GM19099 (cell line): ENCODE results near the gene PRPSAP1.

Experiments
- POLR2A ChIP-seq: IDR thresholded peaks from 3 replicates; pipeline ENCODE4 v1.6.1; 2011; ENCODE audit warnings: low read depth; ENCODE audit not compliant: insufficient read length; ENCODE audit errors: extremely low read depth

The PRPSAP1 gene

DNA sequence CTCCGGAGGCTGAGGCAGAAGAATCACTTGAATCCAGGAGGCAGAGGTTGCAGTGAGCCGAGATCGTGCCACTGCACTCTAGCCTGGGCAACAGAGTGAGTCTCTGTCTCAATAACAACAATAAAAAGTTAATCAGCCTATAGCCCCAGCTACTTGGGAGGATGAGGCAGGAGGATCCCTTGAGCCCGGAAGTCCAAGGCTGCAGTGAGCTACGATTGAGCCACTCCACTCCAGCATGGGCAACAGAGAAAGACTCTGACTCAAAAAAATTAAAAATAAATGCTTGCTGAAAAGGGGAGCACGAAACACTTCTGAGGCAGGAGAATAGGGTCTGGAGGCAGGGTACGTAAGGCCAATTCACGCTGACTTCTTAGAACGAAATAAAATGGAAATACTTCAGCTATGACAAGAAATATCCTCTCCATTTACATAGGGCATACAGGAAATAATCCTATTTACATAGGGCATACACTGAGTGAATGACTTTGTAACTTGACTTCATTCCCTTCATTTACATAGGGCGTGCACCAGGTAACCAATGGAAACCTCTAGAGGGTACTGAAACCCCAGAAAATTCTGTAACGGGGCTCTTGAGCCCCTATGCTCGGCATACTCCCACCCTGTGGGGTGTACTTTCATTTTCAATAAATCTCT lies 3.2 kb upstream of the PRPSAP1 start:
- no peak for TF ChIP-seq POLR2A

DNA sequence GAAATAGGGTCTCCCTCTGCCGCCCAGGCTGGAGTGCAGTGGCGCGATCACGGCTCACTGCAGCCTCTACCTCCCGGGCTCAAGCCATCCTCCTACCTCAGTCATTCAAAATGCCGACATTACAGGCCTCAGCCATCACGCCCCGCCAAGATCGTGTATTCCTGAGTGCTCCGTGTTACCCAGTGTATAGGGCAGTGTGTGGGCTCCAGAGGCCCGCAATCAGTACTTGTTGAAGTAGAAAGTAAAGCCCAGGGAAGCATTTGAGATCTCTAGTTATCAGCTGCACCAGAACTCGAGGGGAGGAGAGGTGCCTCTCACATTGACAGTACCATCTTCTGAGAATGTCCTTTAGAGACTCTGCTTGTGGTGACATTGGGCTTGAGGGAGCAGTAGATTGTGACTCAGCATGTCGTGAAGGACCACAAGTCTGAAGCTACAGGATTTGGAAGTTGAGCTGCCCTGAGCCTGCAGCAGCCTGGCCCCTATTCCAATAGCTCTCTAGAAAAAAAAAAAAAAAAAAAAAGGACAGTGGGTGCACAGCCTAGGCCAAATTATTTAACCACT lies 1.1 kb upstream of the PRPSAP1 start:
- no peak for TF ChIP-seq POLR2A

DNA sequence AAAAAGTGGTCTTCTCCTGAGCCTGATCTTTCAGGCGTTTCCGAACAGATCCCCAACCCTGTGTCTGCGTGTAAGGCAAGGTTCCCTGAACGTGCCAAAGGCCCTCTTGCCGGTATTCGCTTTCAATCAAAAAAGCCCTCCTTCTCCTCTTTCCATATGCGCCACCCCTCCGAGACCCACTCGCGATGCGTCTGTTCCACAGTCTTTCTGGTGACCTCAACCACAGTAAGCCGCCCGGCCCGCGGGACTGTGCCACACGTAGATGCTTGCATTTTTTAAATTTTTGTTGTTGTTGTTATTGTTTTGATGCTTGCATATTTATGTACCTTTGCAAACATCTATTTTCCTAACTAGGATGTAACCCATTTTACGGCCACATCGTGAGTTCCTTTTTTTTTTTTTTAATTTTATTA lies 607 bp upstream of the PRPSAP1 start:
- no peak for TF ChIP-seq POLR2A

DNA sequence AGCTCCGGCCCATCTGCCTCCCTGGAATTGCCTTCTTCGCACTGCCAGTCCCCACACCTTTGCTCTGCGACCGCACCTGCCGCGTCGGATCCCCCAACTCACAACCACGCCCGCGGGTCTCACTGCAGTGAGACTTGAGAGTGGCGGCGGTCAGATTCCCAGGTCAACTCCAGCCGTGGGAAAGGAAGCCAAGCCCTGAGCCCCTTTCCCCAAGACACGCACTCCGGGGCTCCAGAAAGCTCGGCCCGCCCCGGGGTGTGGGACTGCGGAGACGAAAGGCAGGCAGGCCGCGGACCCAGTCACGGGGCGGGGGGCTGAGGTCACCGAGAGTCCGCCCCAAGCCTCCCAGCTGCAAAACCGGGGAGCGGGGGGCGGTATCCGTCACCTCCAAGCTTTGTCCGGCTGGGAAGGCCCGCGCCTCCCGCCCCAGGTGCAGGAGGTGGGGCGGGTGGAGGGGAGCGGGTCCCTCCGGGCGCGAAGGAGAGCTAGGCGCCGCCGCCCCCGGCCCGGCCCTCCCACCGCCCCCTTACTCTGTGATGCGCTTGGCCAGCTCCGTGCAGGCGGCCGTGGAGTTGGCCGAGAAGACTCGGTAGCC lies 615 bp downstream of the PRPSAP1 start:
- no peak for TF ChIP-seq POLR2A

DNA sequence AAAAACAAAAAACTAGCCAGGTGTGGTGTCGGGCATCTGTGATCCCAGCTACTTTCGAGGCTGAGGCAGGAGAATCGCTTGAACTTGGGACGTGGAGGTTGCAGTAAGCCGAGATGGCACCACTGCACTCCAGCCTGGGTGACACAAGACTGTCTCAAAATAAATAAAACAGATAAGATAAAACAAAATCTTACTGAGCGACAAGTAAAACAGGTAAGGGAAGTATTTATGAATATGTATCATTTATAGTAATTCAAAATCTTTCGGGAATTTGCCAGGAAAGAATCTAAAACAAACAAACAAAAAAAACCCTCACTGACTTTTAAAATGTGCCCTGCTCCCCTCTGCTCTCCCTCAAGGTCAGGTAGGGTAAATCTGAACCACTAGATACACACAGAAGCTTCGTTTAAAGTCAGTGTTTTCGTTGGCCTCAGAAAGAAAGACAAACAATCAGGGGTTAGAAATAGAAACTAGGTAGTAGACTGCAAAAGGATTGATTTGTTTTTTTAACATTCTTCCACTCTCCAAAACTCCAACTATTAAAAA lies 2.1 kb downstream of the PRPSAP1 start:
- TF ChIP-seq POLR2A: no peak

DNA sequence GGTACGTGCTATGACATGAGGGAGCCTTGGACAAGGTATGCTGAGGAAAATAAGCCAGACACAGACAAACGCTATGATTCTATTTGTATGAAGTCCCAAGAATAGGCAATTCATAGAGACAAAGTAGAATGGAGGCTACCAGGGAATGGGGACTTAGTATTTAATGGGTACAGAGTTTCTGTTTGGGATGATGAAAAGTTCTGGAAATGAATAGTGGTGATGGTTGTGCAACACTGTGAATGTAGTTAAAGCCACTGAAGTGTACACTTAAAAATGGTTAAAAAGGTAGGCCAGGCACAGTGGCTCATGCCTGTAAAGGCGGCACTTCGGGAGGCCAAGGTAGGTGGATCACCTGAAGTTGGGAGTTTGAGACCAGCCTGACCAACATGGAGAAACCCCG lies 3.3 kb downstream of the PRPSAP1 start:
- TF ChIP-seq POLR2A: no peak

DNA sequence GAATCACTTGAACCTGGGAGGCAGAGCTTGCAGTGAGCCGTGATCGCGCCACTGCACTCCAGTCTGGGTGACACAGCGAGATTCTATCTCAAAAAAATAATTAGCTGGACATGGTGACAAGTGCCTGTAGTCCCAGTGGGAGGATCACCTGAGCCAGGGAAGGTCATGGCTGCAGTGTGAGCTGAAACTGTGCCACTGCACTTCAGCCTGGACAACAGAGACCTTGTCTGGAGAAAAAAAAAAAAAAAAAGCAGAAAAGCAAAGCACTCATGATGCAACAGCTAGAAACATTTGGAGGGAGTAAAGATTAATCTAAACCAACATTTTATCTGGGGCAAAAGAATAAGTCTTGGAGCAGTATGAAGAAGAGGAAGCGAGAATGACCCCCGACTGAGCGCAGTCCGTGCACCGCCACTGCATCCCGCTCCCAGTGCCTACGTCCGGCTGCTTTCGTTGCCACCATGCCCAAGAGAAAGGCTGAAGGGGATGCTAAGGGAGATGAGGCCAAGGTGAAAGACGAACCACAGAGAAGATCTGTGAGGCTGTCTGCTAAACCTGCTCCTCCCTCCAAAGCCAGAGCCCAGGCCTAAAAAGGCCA lies 8.2 kb downstream of the PRPSAP1 start:
- TF ChIP-seq POLR2A: no peak

DNA sequence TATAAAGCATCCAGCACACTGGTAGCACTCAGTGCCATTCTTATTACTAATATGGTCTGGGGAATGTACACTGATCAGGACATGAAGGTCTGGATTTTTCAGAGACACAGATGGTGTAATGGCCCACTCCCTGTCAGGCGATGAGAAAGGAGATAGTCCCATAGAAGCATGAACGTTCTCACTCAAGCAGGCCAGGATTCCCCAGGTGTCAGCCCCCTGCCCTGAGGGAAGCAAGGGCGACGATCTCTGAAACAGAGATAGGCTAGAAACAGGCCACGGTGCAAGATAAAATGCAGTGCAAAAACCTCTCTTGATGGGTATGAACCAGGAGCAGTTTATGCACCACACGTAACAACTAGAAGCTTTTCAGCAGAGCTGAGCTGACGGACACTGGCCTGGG lies 10.6 kb downstream of the PRPSAP1 start:
- TF ChIP-seq POLR2A: no peak

DNA sequence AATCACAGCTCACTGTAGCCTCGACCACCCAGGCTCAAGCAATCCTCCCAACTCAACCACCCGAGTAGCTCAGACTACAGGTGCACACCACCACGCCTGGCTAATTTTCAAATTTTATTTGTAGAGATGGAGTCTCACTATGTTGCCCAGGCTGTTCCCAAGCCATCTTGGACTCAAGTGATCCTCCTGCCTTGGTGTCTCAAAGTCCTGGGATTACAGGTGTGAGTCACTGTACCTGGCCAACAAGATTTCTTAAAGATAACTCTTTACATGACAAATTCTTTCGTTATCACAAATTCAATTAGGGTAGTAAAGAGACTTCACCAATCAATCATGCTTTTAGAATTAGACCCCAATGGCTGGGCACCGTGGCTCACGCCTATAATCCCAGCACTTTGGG lies 12.4 kb downstream of the PRPSAP1 start:
- TF ChIP-seq POLR2A: no peak

DNA sequence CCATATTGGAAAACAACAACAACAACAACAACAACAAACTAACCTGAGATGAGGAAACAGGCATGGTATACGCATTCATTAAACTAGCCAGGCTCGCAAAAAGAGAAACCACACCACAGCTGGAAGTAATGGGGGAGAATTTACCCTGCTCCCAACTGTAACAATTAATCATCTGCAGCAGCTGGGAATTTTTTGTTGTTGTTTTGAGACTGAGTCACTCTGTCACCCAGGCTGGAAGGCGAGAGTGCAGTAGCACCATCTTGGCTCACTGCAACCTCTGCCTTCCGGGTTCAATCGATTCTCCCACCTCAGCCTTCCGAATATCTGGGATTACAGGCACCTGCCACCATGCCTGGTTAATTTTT lies 16.3 kb downstream of the PRPSAP1 start:
- no peak for TF ChIP-seq POLR2A

DNA sequence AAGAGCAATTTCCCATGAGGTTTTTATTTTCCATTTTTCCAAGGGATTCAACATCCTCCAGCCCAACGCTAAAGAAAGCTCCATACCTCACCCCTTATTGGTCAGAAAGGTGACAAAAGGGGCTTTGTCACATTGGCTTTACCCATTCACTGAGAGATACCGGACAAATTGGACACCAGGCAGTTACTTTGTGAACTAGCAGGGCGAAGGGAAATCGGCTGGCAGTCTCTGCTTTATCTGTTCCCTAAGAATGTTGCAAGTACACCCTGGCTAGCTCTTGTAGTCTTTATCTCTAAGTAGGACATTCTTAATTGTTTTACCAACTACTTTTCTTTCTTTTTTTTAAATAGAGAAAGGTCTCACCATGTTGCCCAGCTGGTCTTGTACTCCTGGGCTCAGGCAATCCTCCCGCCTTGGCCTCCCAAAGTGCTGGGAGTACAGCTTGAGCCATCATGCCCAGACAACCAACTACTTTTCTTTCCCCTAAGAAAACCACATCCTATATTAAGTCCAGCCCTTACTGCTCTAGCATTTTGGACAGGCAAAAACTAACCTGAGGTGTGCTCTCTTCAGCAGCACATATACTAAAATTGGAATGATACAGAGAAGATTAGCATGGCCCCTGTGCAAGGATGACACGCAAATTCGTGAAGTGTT lies 16.8 kb downstream of the PRPSAP1 start:
- TF ChIP-seq POLR2A: no peak

DNA sequence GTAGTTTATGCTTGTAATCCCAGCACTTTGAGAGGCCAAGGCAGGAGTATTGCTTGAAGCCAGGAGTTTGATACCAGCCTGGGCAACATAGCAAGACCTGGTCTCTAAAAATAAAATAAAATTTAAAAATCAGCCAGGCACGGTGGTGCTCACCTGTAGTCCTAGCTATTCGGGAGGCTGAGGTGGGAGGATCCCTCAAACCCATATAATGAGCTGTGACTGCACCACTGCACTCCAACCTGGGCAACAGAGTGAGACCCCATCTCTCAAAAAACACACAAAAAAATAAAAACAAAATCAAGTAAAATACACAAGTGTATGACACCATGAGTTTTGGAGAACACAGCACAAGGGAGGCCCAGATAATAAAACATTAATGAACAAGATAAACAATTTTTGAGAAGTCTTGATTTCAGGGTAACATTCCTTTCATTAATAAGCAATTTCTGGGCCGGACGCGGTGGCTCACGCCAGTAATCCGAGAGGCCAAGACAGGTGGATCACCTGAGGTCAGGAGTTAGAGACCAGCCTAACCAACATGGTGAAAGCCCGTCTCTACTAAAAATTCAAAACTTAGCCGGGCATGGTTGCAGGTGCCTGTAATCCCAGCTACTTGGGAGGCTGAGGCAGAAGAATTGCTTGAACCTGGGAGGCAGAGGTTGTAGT lies 17.9 kb downstream of the PRPSAP1 start:
- TF ChIP-seq POLR2A: no peak

DNA sequence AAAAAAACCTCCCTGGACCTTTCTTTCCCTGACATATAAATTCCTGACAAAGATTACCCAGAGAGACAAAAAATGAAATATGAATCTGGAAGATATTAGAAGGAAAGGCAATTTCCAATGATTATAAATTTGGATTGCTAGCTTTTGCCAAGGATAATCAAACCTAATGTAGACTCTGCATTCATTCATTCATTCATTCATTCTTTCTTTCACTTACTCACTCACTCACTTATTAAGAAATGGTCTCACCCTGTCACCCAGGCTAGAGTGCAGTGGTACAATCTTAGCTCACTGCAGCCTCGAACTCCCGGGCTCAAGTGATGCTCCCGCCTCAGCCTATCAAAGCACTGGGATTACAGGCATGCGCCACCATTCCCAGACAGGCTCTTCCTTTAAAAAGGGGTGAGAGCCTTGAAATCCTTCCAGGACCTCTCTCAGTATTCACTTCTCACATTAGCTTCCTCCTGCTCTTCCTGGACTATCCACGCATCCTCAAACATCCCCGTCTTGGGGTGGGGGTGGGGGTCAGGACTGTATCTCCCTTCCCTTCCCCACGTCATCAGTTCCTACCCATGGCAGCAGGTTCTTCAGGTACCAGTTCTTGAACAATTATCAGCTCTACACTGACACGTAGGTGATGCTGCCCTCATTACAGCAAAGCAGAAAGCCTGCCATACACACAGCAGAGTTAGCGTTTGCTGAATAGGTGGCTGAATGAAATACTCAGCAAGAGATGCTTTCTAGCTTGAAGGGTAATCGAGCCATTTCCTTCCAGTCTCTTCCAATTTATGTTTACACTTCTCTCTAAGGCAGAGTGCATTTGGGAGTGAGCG lies 19.8 kb downstream of the PRPSAP1 start:
- TF ChIP-seq POLR2A: no peak

DNA sequence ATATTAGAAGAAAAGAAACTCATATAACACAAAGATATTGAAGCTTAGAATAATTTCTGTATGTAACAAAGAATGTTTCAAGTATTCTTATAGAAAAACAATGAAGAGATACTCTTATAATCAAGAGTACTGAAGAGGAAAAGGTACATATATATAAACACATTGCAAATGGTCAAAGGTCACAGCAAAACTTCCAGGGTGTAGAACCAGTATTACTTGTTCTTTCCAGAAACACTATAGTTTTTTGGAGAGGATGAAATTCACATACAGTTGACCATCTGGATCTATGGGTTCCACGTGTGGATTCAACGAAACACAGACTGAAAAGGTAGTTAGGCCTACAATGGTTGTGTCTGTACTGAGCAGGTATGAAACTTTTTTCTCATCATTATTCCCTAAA lies 22.6 kb downstream of the PRPSAP1 start:
- no peak for TF ChIP-seq POLR2A

DNA sequence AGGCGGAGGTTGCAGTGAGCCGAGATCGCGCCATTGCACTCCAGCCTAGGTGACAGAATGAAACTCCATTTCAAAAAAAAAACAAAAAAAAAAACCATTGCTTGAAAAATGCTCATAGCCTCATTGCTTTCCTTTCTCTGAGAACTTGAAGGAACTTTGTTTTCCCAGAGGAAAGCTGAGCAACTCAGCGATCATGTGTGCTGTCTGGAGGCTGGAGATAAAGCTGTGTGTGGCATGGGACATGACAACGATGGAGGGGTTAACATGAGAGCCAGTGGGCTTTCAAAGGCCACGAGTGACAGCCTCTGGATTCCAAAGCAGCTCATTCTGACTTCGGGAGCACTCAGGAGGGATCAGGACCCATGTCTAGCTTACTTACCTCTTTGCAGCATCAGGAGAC lies 24.1 kb downstream of the PRPSAP1 start:
- no peak for TF ChIP-seq POLR2A

DNA sequence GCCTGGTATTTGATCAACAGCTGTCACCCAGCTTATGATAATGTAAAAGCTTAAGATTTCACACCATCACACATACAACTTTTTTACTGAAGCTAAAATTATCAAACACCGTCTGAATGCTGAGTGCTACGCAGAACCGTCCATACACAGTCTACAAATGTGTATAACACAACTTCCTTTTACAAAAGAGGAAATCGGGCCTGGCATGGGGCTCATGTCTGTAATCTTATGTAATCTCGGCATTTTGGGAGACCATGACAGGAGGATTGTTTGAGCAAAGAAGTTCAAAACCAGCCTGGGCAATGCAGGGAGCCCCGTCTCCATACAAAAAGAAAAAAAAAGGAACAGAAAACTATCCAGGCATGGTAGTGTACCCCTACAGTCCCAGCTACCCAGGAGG lies 26.0 kb downstream of the PRPSAP1 start:
- TF ChIP-seq POLR2A: no peak
